K562 (cell line): Measurements from ENCODE around the gene RAB5B. TPM values are rescaled to one million over a fixed set of nuclear protein-coding genes. Genes with fewer than 3 reads are reported as not detected.

Source experiments
- FOXK1 ChIP-seq: sonication (generic); formaldehyde crosslinking; IDR thresholded peaks from 2 replicates; pipeline ENCODE4 v1.8.0; 2022; ENCODE audit warnings: missing genetic modification reagents, mild to moderate bottlenecking, borderline replicate concordance
- ILK ChIP-seq: fragments of 450-650 bp; IDR thresholded peaks from 2 replicates; pipeline ENCODE4 v1.6.1; 2016; ENCODE audit warnings: missing genetic modification characterization, low read depth, mild to moderate bottlenecking, missing compliant biosample characterization, moderate library complexity, borderline replicate concordance
- NFRKB ChIP-seq: fragments of 450-650 bp; IDR thresholded peaks from 2 replicates; pipeline ENCODE4 v1.6.1; 2016; ENCODE audit warnings: low read depth
- RBBP5 ChIP-seq: fragments of 200-600 bp; sonication (generic); IDR thresholded peaks from 2 replicates; pipeline ENCODE4 v1.6.1; 2012; ENCODE audit warnings: borderline replicate concordance, mild to moderate bottlenecking, low read length, control low read depth, inconsistent platforms; ENCODE audit not compliant: insufficient read depth, poor library complexity, severe bottlenecking
- RCOR1 ChIP-seq, 2 experiments: IDR thresholded peaks; 2 replicates each; pipeline ENCODE4 v1.6.1; 2012; ENCODE audit warnings: low read depth in 2 of 2, low read length in 2 of 2, borderline replicate concordance in 1 of 2, improper control_type of control experiment in 1 of 2
- ZNF507 ChIP-seq: conservative IDR thresholded peaks from 2 replicates; pipeline ENCODE4 v1.6.1; 2017; ENCODE audit warnings: missing genetic modification characterization, missing compliant biosample characterization
- polyA plus RNA-seq, 8 experiments: library from polyadenylated mRNA; depleted of rRNA in 4 of 8; stranded (reverse) in 5 of 8; unstranded in 3 of 8; fragments of >200 nt; fragmentation: Nextera tagmentation in 2 of 8; fragmentation: Illumina TruSeq in 1 of 8; extraction: Ambion mirVana in 2 of 8; extraction: Trizol in 1 of 8; gene quantifications; 2 replicates each; pipeline versions ENCODE4 v1.2.1 to v1.2.3, GENCODE V29; 2011 to 2014; ENCODE audit warnings: inconsistent platforms in 1 of 8, missing spikeins in 1 of 8
- total RNA-seq, 7 experiments: library from RNA; depleted of rRNA in 6 of 7; stranded (reverse); fragments of >200 nt in 6 of 7; fragmentation: Illumina TruSeq in 2 of 7; extraction: Trizol in 2 of 7; gene quantifications; 2 replicates each; pipeline versions ENCODE4 v1.2.1 to v1.2.3, GENCODE V29; 2011 to 2021; ENCODE audit warnings: low replicate concordance in 1 of 7
- TF ChIP-seq, protein P1 (sequence below), 2 experiments: IDR thresholded peaks in 1 of 2; conservative IDR thresholded peaks in 1 of 2; 2 replicates each; pipeline ENCODE4 v1.6.1; 2016; ENCODE audit warnings: low read depth in 2 of 2, mild to moderate bottlenecking in 1 of 2, missing compliant biosample characterization in 1 of 2, missing genetic modification characterization in 1 of 2, moderate library complexity in 1 of 2
- TF ChIP-seq, protein P2 (sequence below): fragments of 450-650 bp; formaldehyde crosslinking; IDR thresholded peaks from 2 replicates; pipeline ENCODE4 v1.4.0; 2020; ENCODE audit warnings: mild to moderate bottlenecking, moderate library complexity
- TF ChIP-seq, protein P3 (sequence below): fragments of 250-450 bp; sonication (Bioruptor Pico); IDR thresholded peaks from 2 replicates; pipeline ENCODE4 v1.8.0; 2022; ENCODE audit warnings: inconsistent platforms
- TF ChIP-seq, protein P4 (sequence below): sonication (generic); formaldehyde crosslinking; IDR thresholded peaks from 2 replicates; pipeline ENCODE4 v1.8.0; 2022; ENCODE audit warnings: missing genetic modification reagents, mild to moderate bottlenecking, moderate library complexity, borderline replicate concordance

The RAB5B gene
- total and polyA plus RNA-seq, 9 of the 15 experiments (the other 6 are each of a cell fraction or from before 2014, with no cell fraction given): 6.8 to 73.8 (median 25.2) TPM

DNA sequence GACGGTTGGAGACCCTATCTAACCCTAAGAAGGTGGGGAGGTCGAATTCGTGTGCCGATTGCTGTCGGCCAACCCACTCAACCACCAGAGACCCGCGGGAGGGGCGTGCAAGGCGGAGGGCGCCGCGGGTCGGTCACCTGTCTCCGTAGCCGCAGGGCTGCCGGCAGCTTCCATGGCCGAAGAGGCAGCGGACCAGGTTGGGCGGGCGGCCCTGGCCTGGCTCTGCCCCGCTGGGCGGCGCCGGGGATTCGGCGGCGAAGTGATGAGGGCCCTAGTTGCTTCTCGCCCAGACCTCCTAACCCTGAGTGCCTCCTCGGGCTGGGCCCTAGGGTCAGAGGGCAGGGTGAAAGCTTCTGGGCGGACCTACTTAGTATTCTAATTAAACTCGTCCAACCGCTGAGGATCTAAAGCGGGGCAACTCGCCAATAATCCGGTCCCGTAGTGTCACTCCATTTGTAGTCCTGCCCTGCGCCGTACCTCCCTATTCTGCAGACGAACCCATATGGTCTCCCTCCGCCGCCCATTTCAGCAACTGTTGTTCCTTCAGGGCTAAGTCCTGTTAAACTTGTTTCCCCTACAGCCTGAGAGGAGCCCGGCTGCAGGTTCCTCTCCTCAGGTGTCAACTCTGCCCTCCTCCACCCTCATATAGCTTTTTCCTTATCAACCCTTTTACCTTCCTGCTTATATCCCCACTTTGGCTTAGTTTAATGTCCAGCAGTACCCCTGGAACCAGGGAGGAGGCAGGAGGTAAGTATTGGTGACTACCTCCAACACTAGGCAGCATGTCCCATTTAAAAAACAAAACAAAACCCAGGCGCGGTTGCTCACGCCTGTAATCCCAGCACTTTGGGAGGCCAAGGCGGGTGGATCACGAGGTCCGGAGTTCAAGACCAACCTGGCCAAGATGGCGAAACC, 46.0 kb upstream of the RAB5B start, which contains the start of gene PYM1 (continued):
- TF ChIP-seq FOXK1 (CRISPR knock-in tag) (0 out of 2 replicates have a peak, but pooled peaks have one; percentile 41), RCOR1 (IDR thresholded peaks at IDR 0.05; ENCODE audit: borderline replicate concordance in 1 of 2, low read depth in 2 of 2, low read length in 2 of 2) (no peak; a peak in 1 of 4 replicates), ZNF507 (tag) (no peak), ILK (tag) (no peak), NFRKB (peak; percentile 72), RBBP5 (peak; percentile 38)
- TF ChIP-seq, protein P1, sequence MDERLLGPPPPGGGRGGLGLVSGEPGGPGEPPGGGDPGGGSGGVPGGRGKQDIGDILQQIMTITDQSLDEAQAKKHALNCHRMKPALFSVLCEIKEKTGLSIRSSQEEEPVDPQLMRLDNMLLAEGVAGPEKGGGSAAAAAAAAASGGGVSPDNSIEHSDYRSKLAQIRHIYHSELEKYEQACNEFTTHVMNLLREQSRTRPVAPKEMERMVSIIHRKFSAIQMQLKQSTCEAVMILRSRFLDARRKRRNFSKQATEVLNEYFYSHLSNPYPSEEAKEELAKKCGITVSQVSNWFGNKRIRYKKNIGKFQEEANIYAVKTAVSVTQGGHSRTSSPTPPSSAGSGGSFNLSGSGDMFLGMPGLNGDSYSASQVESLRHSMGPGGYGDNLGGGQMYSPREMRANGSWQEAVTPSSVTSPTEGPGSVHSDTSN (CRISPR knock-in tag; IDR thresholded peaks at IDR 0.05; ENCODE audit: low read depth): no peak
- TF ChIP-seq, protein P1 (tag; conservative IDR thresholded peaks at IDR 0.05; ENCODE audit: low read depth): peak; percentile 47; the same call in 1 of the 2 replicates
- TF ChIP-seq, protein P2, sequence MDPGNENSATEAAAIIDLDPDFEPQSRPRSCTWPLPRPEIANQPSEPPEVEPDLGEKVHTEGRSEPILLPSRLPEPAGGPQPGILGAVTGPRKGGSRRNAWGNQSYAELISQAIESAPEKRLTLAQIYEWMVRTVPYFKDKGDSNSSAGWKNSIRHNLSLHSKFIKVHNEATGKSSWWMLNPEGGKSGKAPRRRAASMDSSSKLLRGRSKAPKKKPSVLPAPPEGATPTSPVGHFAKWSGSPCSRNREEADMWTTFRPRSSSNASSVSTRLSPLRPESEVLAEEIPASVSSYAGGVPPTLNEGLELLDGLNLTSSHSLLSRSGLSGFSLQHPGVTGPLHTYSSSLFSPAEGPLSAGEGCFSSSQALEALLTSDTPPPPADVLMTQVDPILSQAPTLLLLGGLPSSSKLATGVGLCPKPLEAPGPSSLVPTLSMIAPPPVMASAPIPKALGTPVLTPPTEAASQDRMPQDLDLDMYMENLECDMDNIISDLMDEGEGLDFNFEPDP (CRISPR knock-in tag): 0 out of 2 replicates have a peak, but pooled peaks have one; percentile 15
- TF ChIP-seq, protein P3, sequence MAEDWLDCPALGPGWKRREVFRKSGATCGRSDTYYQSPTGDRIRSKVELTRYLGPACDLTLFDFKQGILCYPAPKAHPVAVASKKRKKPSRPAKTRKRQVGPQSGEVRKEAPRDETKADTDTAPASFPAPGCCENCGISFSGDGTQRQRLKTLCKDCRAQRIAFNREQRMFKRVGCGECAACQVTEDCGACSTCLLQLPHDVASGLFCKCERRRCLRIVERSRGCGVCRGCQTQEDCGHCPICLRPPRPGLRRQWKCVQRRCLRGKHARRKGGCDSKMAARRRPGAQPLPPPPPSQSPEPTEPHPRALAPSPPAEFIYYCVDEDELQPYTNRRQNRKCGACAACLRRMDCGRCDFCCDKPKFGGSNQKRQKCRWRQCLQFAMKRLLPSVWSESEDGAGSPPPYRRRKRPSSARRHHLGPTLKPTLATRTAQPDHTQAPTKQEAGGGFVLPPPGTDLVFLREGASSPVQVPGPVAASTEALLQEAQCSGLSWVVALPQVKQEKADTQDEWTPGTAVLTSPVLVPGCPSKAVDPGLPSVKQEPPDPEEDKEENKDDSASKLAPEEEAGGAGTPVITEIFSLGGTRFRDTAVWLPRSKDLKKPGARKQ (CRISPR knock-in tag): no peak
- TF ChIP-seq, protein P4, sequence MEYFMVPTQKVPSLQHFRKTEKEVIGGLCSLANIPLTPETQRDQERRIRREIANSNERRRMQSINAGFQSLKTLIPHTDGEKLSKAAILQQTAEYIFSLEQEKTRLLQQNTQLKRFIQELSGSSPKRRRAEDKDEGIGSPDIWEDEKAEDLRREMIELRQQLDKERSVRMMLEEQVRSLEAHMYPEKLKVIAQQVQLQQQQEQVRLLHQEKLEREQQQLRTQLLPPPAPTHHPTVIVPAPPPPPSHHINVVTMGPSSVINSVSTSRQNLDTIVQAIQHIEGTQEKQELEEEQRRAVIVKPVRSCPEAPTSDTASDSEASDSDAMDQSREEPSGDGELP (CRISPR knock-in tag): peak; percentile 80
